Upper lobe of left lung (tissue), 6 donors: ENCODE data around the gene YIPF3. TPM values are rescaled to one million over a fixed set of nuclear protein-coding genes. Genes with fewer than 3 reads are reported as not detected.
"Not testable (repeated sequence)": the region's sequence is repeated elsewhere in the genome, so short reads cannot be mapped to it uniquely, and the experiment has no call there.

Source experiments
- ATAC-seq, 2 donors: fragments of 200-7000 bp; cut with Tn5 transposase; one replicate each; pipeline ENCODE4 v1.9.1; 2022; ENCODE audit warnings: mild to moderate bottlenecking in 2 of 2, moderate library complexity in 2 of 2; ENCODE audit not compliant: low FRiP score in 2 of 2
- DNase-seq, 2 donors: peaks; one replicate each; pipeline ENCODE4 v3.0.0-alpha.2; 2019 to 2020
- H3K27ac ChIP-seq, 4 donors: fragments of 200-600 bp; sonication (generic); one replicate each; pipeline ENCODE4 v1.5.1; 2016 to 2019
- H3K27me3 ChIP-seq, 4 donors: fragments of 200-600 bp; sonication (generic); one replicate each; pipeline ENCODE4 v1.5.1; 2017 to 2019
- H3K36me3 ChIP-seq, 4 donors: fragments of 200-600 bp; sonication (generic); one replicate each; pipeline ENCODE4 v1.5.1; 2016 to 2019
- H3K4me1 ChIP-seq, 4 donors: fragments of 200-600 bp; sonication (generic); one replicate each; pipeline ENCODE4 v1.5.1; 2018 to 2019
- H3K4me3 ChIP-seq, 4 donors: fragments of 200-600 bp; sonication (generic); one replicate each; pipeline ENCODE4 v1.5.1; 2017 to 2019; ENCODE audit warnings: mild to moderate bottlenecking in 2 of 4, moderate library complexity in 1 of 4
- H3K9me3 ChIP-seq, 4 donors: fragments of 200-600 bp; sonication (generic); one replicate each; pipeline ENCODE4 v1.5.1; 2018 to 2019
- EP300 ChIP-seq, 4 donors: sonication (generic); formaldehyde crosslinking; IDR thresholded peaks; one replicate each; pipeline ENCODE4 v1.5.1; 2017; ENCODE audit warnings: antibody characterized with exemption in 4 of 4, control low read depth in 2 of 4
- POLR2A ChIP-seq, 4 donors: fragments of 450-650 bp; IDR thresholded peaks; one replicate each; pipeline ENCODE4 v1.5.1; 2016 to 2017; ENCODE audit warnings: antibody characterized with exemption in 4 of 4, mild to moderate bottlenecking in 2 of 4
- POLR2AphosphoS5 ChIP-seq, 2 donors: sonication (generic); formaldehyde crosslinking; IDR thresholded peaks; one replicate each; pipeline ENCODE4 v1.5.1; 2017; ENCODE audit warnings: antibody characterized with exemption in 2 of 2
- WGBS, 2 donors: methylation state at CpG; one replicate each; pipeline ENCODE4 v1.1.5; 2017 to 2018; 5-methylcytosine and 5-hydroxymethylcytosine counted together
- total RNA-seq, 6 donors: library from RNA; depleted of rRNA in 4 of 6; stranded (reverse); fragments of >200 nt in 4 of 6; gene quantifications; one replicate each; pipeline versions ENCODE4 v1.1.0 to v1.2.1, GENCODE V29; 2016 to 2021
- TF ChIP-seq, protein P1 (sequence below), 6 experiments: fragments of 450-650 bp in 4 of 6; fragments of 200-600 bp in 2 of 6; sonication (generic) in 2 of 6; IDR thresholded peaks; one replicate each; pipeline ENCODE4 v1.5.1; 2016 to 2019; ENCODE audit warnings: antibody characterized with exemption in 6 of 6
- donor health status: DM: no; HTN: no; CAD: no; lungs with moderate emphysema.
- donor health status: DM: no; HTN: yes; CAD: no; lungs with severe emphysema.

YIPF3 gene
- total RNA-seq, 6 donors from 2014 or later: 103 to 170 (median 125) TPM

DNA sequence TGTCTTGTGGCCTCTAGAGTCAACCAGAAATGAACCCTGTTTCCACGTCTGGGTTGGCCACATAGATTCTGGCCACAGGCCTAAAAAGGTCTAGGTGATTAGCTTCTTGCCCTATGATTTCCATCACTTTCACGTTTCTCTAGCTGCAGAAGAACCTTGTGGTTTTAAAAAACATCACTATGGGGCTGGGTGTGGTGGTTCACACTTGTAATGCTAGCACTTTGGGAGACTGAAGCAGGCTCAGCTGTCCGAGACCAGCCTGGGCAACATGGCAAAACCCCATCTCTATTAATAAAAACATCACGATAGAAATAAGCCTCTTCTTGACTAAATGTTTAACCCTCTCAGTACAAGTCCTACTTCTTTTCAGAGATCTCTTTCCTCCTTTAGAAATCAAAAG lies 27.7 kb upstream of the YIPF3 start:
- TF ChIP-seq POLR2AphosphoS5 (IDR thresholded peaks at IDR 0.05): no peak
- TF ChIP-seq, protein P1, sequence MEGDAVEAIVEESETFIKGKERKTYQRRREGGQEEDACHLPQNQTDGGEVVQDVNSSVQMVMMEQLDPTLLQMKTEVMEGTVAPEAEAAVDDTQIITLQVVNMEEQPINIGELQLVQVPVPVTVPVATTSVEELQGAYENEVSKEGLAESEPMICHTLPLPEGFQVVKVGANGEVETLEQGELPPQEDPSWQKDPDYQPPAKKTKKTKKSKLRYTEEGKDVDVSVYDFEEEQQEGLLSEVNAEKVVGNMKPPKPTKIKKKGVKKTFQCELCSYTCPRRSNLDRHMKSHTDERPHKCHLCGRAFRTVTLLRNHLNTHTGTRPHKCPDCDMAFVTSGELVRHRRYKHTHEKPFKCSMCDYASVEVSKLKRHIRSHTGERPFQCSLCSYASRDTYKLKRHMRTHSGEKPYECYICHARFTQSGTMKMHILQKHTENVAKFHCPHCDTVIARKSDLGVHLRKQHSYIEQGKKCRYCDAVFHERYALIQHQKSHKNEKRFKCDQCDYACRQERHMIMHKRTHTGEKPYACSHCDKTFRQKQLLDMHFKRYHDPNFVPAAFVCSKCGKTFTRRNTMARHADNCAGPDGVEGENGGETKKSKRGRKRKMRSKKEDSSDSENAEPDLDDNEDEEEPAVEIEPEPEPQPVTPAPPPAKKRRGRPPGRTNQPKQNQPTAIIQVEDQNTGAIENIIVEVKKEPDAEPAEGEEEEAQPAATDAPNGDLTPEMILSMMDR (IDR thresholded peaks at IDR 0.05): no peak
- TF ChIP-seq EP300 (IDR thresholded peaks at IDR 0.05): no peak
- no peak for TF ChIP-seq POLR2A (IDR thresholded peaks at IDR 0.05)
- Histone ChIP-seq H3K27ac (no peak overlapping the region), H3K9me3 (no peaks in the 10 kb centered on the region), H3K4me3 (no peak overlapping the region), H3K4me1 (no peaks in the 10 kb centered on the region), H3K36me3 (peaks cover 9 to 93% (median 69%) of the 10 kb centered on the region in 4 donors), H3K27me3 (no peaks in the 10 kb centered on the region)
- WGBS, 2 donors: 74 to 85% methylated on average over 4 of the region's 4 CpGs
- DNase-seq (no peak), ATAC-seq (no peak)

DNA sequence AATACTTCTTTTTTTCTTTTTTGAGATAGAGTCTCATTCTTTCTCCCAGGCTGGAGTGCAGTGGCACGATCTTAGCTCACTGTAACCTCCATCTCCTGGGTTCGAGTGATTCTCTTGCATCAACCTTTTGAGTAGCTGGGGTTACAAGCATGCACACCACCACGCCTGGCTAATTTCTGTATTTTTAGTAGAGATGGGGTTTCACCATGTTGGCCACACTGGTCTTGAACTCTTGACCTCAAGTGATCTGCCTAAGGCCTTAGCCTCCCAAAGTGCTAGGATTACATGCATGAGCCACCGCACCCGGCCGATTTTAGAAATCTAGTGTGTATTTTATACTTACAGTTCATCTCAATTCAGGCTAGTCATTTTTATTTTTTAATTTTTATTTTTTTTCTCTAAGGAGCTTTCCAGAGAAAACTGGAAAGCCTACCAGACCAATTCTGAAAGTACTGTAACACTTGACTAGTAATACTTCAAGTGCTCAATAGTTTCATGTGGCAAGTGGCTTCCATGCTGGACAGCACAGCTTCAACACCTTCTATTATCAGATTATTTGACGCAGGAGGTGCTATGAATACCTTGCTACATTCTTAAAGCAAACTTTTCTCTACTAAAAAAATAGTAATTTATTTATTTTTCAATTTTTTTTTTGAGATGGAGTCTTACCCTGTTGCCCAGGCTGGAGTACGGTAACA lies 25.2 kb upstream of the YIPF3 start:
- no peak overlapping the region for H3K4me3 ChIP-seq
- TF ChIP-seq POLR2AphosphoS5 (IDR thresholded peaks at IDR 0.05): no peak
- no peak for TF ChIP-seq POLR2A (IDR thresholded peaks at IDR 0.05)
- TF ChIP-seq, protein P1 (IDR thresholded peaks at IDR 0.05): no peak
- TF ChIP-seq EP300 (IDR thresholded peaks at IDR 0.05): no peak
- WGBS, 2 donors: 94% methylated on average over 8 of the region's 8 CpGs
- no peaks in the 10 kb centered on the region for H3K9me3 ChIP-seq
- H3K27ac ChIP-seq: no peak overlapping the region
- no peak for ATAC-seq
- H3K27me3 ChIP-seq: no peaks in the 10 kb centered on the region
- no peak for DNase-seq
- H3K36me3 ChIP-seq: peaks cover 9 to 89% (median 55%) of the 10 kb centered on the region in 4 donors
- no peaks in the 10 kb centered on the region for H3K4me1 ChIP-seq

DNA sequence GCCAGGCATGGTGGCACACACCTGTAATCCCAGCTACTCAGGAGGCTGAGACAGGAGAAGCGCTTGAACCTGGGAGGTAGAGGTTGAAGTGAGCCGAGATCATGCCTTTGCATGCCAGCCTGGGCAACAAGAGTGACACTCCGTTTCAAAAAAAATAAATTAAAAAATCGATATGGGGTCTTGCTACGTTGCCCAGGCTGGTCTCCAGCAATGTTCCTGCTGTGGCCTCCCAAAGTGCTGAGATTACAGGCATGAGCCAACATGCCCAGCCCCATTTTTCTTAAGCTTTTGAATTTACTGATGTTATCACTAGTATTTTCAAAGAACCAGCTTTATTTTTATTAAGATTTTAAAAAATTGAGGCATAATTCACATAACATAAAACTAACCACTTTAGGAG lies 23.8 kb upstream of the YIPF3 start:
- ATAC-seq (no peak), DNase-seq (no peak)
- peaks cover 6 to 80% (median 44%) of the 10 kb centered on the region in 4 donors for H3K36me3 ChIP-seq
- H3K4me1 ChIP-seq: no peaks in the 10 kb centered on the region
- no peaks in the 10 kb centered on the region for H3K9me3 ChIP-seq
- 94 to 97% methylated on average over 5 of the region's 5 CpGs for WGBS, 2 donors
- TF ChIP-seq EP300 (IDR thresholded peaks at IDR 0.05) (no peak), POLR2A (IDR thresholded peaks at IDR 0.05) (no peak)
- no peaks in the 10 kb centered on the region for H3K27me3 ChIP-seq
- H3K27ac ChIP-seq: no peak overlapping the region
- no peak overlapping the region for H3K4me3 ChIP-seq

DNA sequence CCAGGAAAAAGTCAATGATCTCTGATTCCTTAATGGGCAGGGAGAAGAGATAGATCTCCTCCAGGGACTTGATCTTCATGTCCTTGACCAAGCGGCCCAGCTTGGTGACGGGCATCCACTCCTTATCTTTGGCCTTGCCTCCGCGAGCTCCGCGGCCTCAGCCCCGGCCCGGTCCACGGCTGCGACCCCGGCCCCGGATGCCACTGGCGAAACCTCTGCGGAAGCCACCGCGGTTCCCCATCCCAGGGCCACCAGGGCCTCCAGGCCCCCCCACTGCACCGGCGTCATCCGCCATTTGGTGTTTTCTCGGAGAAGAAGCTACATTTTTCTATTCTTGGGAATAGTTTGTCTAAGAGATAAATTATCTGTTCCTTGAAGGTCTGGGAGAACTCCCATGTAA lies 22.7 kb upstream of the YIPF3 start:
- ATAC-seq, H3K27me3 ChIP-seq, H3K4me3 ChIP-seq, H3K9me3 ChIP-seq, H3K27ac ChIP-seq, H3K4me1 ChIP-seq: not testable (repeated sequence)
- peaks cover 5 to 76% (median 37%) of the 10 kb centered on the region in 4 donors for H3K36me3 ChIP-seq
- 97 to 100% methylated on average over 13 to 20 of the region's 20 CpGs for WGBS, 2 donors
- DNase-seq: peak in 1 of 2 donors; percentile 78

DNA sequence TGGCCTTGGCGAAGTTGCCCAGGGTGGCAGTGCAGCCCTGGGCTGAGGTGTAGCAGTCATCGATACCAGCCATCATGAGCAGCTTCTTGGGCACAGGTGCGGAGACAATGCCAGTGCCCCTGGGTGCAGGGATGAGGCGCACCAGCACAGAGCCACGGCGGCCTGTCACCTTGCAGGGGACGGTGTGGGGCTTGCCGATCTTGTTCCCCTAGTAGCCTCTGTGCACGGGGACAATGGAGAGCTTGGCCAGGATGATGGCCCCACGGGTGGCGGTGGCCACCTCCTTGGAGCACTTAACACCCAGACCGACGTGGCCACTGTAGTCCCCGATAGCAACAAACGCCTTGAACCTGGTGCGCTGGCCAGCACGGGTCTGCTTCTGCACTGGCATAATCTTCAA lies 22.3 kb upstream of the YIPF3 start:
- 98% methylated on average over 7 to 11 of the region's 17 CpGs for WGBS, 2 donors
- peak in 1 of 2 donors; percentile 54 for DNase-seq
- H3K4me1 ChIP-seq, H3K27ac ChIP-seq, H3K4me3 ChIP-seq, ATAC-seq, H3K27me3 ChIP-seq, H3K9me3 ChIP-seq: not testable (repeated sequence)
- H3K36me3 ChIP-seq: peaks cover 5 to 72% (median 36%) of the 10 kb centered on the region in 4 donors

DNA sequence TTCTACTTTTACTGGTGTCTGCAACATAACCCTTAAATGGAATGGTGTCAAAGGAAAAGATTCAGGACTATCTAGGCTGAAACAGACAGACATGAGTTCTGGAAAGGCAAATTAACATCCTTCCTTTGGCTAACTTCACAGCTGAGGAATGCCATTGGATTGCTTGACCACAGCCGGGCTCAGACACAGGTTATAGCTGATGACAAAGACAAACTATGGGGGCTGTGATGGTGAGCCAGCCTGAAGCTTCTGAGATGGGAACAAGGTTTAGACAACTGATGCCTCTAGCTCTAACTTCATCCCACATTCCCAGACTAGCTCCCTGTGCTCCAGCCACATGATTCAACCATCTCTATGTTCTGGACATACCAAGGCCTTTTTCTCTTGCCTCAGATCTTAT lies 15.5 kb upstream of the YIPF3 start:
- no peaks in the 10 kb centered on the region for H3K4me1 ChIP-seq
- H3K9me3 ChIP-seq: no peaks in the 10 kb centered on the region
- peaks cover 15 to 76% (median 45%) of the 10 kb centered on the region in 4 donors for H3K36me3 ChIP-seq
- H3K27me3 ChIP-seq: no peaks in the 10 kb centered on the region
- no peak overlapping the region for H3K27ac ChIP-seq
- DNase-seq (no peak), ATAC-seq (no peak)
- 86 to 100% methylated on average over 1 of the region's 1 CpG for WGBS, 2 donors
- no peak overlapping the region for H3K4me3 ChIP-seq
- TF ChIP-seq EP300 (IDR thresholded peaks at IDR 0.05): no peak
- TF ChIP-seq POLR2A (IDR thresholded peaks at IDR 0.05): no peak
- no peak for TF ChIP-seq POLR2AphosphoS5 (IDR thresholded peaks at IDR 0.05)
- TF ChIP-seq, protein P1 (IDR thresholded peaks at IDR 0.05): no peak
